HG03558 (cell line): ENCODE measurements around the gene COL28A1.

Source experiments
- ATAC-seq: cut with Tn5 transposase; IDR thresholded peaks from one replicate; pipeline ENCODE4 v1.9.1; 2021; ENCODE audit warnings: moderate number of reproducible peaks; ENCODE audit not compliant: unreplicated experiment; ENCODE audit errors: extremely low read depth

COL28A1 gene

DNA sequence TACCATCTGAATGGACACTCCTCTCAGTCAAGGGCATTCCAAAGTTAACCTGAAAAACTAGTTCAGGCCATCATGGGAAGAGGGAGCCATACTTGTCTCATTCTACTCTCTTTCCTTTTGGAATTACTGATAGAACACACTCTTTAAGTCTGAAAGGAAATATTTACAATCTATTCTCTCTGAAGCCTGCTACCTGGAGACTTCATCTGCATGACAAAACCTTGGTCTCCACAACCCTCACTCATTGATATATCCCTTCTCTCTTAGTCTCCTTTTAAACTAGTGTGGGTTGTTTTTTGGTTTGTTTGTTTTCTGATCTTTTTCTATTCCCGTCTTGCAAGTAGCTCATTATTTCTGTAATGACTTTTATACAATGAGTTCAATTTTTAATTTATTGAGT, 183.8 kb downstream of the COL28A1 start:
- no peak for ATAC-seq

DNA sequence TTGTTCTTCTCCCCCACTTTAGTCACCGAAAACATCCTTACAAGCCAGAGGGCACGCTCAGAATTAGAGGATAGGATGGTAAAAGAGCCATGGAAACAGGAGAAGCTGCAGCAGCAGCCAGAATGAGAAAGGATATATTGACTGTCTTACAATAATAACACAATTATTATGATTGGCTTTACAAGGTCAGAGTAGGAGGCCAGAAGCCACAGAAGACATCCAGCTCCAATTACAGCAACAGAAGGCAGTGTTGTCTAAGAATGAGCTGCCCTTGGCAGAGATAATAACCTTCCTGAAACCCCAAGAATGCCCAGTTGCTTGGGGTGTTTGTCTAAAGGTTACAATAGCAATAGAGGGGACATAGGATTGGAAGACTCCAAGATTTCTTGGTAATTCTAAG, 184.5 kb downstream of the COL28A1 start:
- no peak for ATAC-seq

DNA sequence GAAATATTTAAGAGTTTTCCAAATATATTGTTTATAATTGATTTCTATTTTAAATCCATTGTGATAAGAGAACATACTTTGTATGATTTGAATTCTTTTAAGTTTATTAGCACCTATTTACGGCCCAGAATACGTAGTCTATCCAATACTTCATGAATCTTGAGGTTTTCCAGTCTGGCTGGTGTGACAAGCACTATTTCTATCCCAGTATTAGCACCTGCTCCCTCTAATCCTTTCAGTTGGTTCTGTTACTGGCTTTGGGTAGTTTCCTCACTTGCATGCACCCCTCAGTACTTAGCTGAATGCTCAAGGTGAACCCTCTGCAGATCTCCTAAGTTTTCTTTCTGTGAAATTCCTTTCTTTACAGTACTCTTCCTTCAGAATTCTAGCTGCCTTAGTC, 186.5 kb downstream of the COL28A1 start:
- ATAC-seq: no peak

DNA sequence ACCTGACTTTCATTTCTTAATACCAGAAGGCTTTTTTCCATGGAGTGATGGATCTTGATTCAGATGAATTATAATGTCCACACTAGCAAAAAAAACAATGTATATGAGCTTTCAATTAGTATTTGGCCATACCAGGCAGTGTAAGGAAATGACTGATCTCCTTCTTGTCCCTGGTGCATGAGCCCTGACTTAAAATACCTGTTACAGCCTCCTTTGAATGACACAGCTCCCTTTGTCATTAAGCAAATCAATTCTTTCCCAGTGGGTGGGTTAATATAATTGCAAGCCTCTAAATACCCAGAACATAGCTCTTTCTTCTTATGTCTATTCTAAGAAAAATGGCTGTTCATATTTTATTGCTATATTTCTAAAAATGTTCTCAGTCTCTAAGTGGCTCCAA, 188.6 kb downstream of the COL28A1 start:
- ATAC-seq: no peak

DNA sequence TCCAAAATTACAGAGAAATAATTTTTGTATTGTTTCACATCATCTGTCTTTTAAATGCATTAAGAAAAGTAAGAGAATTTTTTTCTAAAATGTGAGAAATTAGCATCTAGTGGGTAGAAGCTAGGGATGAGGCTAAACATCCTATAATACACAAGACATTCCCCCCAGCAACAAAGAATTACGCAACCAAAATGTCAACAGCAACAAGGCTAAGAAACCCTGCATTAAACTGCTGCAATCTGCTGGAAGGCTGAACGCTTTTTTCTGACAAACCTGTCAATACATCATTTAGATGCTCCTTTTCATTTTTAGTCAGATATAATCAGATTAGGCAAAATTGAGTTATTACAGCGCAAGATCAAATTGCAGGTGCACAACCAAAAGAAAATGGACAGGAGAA, 191.1 kb downstream of the COL28A1 start:
- no peak for ATAC-seq

DNA sequence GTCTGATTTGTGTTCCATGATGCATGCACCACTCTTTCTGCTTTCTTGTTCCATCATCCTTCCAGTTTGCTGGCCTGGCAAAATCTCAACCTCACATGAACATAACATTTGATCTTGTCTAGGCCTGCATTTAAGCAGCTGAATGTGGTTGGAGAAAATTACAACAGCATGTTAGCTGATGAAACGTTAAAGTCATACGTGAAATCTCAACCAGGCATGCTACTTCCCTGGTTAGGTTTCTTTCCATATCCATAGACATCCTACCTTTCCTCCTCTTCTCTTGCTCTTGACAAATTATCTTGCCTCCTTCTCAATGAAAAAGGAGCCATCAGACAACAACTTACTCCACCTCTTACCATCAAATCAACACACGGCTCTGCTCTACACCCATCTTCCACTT, 199.8 kb downstream of the COL28A1 start:
- ATAC-seq: no peak

DNA sequence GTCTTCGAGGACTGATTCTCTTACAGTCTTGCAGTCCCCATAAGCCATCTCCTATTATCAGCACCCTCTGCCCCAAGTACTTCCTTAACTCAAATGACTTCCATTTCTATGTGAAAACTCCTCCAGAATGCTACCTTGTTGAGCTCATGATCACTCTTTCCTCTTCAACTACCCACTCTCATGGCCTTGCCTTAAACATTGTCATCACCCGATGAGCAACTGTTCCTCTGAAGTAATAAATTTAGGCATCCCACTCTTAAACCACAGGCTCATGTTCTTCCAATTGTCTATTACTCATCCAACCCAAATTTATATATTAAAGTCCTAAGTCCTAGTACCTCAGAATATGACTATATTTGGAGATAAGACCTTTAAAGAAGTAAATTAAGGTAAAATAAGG, 200.5 kb downstream of the COL28A1 start:
- no peak for ATAC-seq

DNA sequence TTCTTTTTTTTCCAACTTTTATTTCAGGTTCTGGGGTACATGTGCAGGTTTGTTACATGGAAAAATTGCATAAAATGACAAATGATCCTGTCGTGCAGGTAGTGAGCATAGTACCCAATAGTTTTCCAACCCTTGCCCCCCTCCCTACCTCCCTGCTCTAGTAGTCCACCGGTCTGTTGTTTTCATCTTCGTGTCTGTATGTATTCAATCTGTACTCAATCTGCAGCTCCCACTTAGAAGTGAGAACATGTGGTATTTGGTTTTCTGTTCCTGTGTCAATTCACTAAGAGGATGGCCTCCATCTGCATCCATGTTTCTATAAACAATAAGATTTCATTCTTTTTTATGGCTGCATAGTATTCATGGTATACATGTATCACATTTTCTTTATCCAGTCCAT, 202.1 kb downstream of the COL28A1 start:
- no peak for ATAC-seq

DNA sequence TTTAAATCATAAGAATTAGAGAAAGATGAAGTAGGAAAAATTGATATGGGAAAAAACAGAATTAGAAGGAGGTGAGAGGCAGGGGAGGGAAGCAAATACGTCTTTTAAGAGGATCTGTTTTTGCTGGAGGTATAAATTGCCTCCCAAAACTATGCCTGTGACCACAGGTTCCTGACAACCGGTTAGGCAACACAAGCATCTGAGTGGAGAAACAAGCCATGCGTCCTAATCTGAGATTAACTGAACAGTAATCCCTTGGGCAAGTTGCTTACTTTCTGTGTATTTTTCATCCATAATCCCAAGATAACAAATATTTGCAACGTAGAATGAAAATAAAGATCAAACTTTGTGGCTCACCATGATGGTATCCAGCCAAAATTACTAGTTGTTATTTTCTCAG, 204.2 kb downstream of the COL28A1 start:
- no peak for ATAC-seq

DNA sequence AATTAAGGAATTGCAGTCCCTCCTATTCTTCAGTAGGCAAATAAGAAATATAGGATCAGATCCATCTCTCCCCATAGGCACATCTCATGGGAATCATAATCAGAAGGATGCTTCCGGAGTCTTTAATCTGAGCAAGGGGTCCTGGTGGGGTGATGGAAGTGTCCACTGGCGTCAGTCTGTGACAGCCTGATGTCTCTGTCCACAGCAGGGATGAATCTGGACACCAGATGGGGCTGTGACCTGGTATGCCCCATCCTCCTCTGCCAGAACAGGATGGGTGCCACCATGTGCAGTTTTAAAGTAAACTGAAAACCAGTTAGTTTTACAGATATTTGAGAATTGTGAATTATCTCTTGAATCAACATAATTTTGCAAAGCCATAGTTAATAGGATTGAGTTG, 204.7 kb downstream of the COL28A1 start:
- ATAC-seq: no peak

DNA sequence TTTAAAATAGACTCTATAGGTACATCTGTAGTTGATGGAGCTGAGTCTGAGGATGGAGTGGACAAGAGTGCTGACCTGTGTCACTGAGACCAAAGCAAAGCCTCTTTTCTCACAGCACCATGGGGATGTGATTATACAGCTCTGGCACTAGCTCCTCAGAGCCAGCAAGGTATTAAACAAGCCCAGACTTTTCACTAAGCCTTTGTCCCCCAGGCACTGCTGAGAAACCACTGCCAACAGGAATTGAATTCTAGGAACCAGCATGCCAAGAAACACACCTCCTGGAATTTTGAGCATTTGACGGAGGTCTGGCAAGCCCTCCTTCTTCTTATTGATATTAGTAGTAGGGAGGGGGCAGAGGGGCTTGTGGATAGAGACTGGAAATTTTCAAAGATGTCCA, 206.3 kb downstream of the COL28A1 start:
- ATAC-seq: no peak

DNA sequence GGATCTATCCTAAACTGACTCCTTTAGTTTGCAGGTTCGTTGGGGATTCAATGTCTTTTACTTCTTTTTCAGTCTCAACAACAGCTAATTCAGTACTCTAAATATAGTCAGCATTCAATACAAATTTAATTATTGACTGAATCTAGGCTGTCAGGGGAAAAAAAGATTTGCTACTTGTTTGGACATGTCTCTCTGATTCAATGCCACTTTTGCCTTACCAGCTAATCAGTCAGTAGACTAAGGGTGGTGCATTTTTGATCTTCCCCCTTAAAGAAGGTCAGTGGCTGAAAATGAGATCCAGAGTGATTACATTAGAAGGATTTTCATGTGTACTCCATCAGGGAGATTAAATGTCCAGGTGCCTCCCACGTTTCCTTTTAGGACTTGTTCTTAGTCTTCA, 208.2 kb downstream of the COL28A1 start:
- ATAC-seq: no peak

DNA sequence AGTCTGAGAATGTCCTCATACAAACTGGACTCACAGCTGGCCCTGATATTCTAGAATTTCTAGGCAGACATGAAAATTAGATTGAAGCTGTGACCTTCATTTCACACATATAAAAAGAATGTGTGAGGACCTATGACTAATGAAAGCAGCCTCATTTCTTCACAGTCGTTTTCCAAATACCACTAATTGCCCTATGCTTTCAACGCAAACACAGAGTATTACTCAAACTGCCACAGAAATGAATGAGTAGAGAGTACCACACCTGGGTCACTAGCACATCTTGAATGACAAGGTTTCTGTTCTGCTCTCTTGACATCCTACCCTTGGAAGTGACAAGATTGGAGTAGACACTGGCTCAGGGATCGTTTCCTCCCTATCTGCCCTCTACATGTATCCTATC, 211.0 kb downstream of the COL28A1 start:
- no peak for ATAC-seq

DNA sequence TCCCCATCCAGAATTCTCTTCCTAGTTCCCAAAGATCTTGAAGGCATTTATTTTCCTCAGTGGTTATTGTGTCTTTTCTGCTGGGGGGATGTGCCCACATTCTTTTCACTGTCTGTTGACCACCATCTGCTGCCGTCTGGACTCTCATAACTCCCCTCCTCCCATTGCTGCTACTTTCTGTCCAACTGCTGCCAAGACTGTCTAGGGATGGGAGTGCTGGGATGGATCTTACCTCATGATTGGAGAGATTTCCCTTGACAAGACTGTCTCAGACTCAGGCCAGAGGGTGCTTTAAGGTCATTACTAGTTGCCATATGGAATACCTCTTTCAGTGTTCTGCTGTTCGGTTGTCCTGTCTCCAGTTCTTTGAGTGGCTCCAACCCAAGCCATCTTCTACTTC, 211.8 kb downstream of the COL28A1 start:
- no peak for ATAC-seq

DNA sequence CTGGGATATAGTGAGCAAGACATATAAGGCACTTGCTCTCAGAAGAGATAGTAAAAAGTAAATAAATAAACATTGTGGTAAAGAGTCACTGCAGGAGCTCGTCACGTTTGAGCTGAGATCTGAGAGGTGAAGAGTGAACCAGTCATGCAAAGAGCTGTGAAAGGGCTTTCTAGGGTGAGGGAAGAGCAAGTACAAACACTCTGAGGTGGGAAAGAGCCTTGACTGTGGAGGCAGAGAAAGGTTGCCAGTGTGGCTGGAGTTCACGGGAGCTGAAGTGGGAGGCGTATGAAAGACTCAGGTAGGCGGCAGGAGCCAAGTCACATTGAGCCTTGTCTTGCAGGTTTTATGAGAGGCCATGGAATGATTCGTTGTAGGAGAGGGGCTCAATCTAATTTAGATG, 212.3 kb downstream of the COL28A1 start:
- peak; percentile 42 for ATAC-seq

DNA sequence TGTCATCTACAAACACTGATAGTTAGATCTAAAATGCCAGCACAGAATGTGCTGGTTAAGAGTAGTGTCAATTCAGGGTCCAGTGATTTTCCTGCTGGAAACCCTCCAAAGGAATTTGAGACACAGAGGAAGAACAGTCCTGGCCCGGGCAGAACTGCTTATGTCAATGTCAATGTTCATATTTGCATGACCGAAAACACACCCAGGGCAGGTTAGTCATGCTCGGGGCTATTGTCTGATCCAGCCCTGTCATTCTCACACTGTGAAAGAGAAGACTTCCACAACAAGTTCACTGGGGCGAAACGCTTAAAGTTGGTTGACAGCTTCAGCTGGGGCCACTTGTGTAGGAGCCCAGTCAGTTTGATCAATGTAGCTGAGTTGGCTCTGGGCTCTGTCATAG, 214.0 kb downstream of the COL28A1 start:
- peak; percentile 82 for ATAC-seq

DNA sequence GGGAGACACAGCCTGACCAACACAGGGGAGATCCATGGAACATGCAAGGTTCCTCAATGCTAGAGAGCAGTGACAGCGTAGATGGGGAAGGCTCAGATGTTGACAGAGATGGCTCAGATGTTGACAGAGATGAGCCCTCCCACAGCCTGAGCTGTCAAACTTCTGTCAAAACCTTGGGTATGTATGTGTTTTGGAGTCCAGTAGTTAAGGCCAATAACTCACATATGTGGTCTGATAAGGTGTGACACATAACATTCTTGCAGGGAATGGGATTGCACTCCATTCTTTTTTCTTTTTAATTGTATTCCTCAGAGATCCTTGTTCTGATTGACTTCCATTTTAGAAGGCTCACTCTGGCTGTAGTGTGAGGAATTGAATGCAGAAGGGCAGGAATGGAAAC, 217.1 kb downstream of the COL28A1 start:
- no peak for ATAC-seq

DNA sequence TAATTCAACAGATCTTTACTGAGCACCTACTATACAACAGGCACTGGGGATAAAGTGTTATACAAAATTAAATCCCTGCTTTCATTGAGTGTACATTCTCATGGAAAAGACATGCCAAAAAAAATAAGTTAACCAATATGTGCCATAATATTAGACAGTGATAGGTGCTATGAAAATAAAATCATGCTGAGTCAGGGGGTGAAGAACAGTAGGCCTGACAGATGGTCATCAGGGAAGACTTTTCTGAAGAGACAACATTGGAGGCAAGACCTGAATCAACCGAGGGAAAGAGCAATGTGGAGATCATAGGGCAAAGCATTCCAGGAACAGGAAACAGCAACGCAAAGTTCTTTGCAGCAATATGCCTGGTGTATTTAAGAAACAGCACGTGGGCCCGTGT, 217.8 kb downstream of the COL28A1 start:
- no peak for ATAC-seq

DNA sequence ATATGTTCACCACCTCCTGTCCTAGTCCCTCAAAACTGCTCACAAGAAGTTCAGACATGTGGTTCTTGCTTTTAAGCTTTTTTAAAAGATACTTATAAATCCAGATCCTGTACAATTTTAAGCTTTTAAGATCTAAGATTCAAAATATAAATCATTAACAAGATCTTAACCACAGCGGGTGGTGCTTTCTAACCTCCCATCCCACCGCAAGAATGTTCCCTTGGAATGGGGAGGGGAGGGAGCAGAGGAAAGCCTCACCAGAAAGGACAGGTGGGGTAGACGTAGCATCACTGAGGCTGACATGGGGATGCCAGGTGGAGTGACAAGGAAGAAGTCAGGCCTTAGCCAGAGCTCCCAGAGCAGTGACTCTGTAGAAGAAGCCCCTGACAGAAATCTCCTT, 219.8 kb downstream of the COL28A1 start:
- ATAC-seq: no peak

DNA sequence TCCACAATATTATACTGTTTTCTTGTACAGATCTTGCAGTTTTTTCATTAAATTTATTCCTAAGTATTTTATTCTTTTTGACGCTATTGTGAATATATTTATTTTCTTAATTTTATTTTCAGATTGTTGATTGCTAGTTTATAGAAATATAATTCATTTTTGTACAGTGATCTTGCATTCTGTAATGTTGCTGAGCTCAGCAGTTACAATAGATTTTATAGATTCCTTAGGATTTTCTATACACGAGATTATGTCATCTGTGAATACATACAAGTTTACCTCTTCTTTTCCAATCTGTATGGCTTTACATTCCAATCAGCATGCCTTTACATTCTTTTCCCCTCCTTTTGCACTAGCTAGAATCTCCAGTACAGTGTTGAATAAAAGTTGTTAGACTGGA, 223.3 kb downstream of the COL28A1 start:
- ATAC-seq: no peak

DNA sequence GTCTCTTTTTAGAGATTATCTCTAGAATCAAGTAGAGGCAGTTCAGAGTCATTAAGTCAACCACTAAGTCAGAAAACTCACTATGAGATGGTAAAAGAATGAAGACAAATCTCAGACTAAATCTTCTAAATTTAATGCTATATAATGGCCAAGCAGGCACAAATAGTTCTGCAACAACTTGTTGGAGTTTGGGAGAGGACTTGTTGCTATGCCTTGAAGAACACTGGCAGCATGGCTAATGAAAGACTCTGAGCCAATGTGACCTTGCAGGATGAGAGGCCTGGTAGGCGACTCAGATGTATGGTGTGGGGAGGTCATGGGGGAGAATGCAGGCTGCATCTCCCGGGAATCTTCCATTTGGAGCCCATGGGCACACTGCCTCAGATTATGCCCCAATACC, 224.7 kb downstream of the COL28A1 start:
- ATAC-seq: no peak

DNA sequence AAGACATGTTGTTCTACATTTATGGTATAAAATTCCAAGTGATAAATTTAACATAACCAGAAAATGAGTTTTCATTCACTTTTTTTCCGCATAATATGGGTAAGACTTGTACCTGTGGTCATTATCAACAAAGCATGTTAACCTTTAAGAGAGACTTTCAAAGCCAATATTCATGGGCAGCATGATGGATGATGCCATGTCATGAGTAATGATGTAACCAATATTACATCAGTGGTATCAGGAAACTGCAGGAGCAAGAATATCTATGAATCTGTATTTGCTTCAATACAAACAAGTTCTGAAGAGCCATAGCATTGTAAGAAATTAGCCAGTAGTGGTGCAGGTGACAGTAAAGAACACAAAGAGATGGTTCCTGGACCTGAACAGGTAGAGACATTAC, 226.5 kb downstream of the COL28A1 start:
- no peak for ATAC-seq
